K562 (cell line): ENCODE data around the gene LCN1. TPM values are rescaled to one million over a fixed set of nuclear protein-coding genes. Genes with fewer than 3 reads are reported as not detected.

ENCODE experiments used
- ARID3A ChIP-seq: IDR thresholded peaks from 2 replicates; pipeline ENCODE4 v1.6.1; 2012; ENCODE audit warnings: low read depth, low read length, improper control_type of control experiment, borderline replicate concordance
- DMBX1 ChIP-seq: fragments of 250-450 bp; sonication (Bioruptor Pico); IDR thresholded peaks from 2 replicates; pipeline ENCODE4 v1.8.0; 2022; ENCODE audit warnings: inconsistent platforms, mild to moderate bottlenecking, moderate library complexity, borderline replicate concordance
- EWSR1 ChIP-seq: fragments of 450-650 bp; IDR thresholded peaks from 2 replicates; pipeline ENCODE4 v1.6.1; 2018; ENCODE audit warnings: borderline replicate concordance, mild to moderate bottlenecking, low read depth, moderate library complexity; ENCODE audit not compliant: partially characterized antibody
- GTF2B ChIP-seq: IDR thresholded peaks from 2 replicates; pipeline ENCODE4 v1.6.1; 2011; ENCODE audit not compliant: insufficient read length; ENCODE audit errors: extremely low read depth
- ID3 ChIP-seq, 2 experiments: fragments of 250-450 bp in 1 of 2; fragments of 450-650 bp in 1 of 2; sonication (Bioruptor Pico) in 1 of 2; IDR thresholded peaks; 2 replicates each; pipeline versions ENCODE4 v1.6.1 to v1.8.0; 2016 to 2021; ENCODE audit warnings: mild to moderate bottlenecking in 2 of 2, moderate library complexity in 2 of 2, missing compliant biosample characterization in 1 of 2, missing genetic modification characterization in 1 of 2
- MEIS2 ChIP-seq: fragments of 450-650 bp; IDR thresholded peaks from 2 replicates; pipeline ENCODE4 v1.6.1; 2014; ENCODE audit warnings: mild to moderate bottlenecking; ENCODE audit not compliant: partially characterized antibody
- SIN3B ChIP-seq: fragments of 450-650 bp; IDR thresholded peaks from 2 replicates; pipeline ENCODE4 v1.6.1; 2017; ENCODE audit warnings: low read depth, mild to moderate bottlenecking, moderate library complexity
- SMAD4 ChIP-seq: fragments of 250-450 bp; sonication (Bioruptor Pico); conservative IDR thresholded peaks from 2 replicates; pipeline ENCODE4 v1.8.0; 2021; ENCODE audit warnings: inconsistent platforms, mild to moderate bottlenecking, moderate library complexity
- ZNF184 ChIP-seq: sonication (generic); formaldehyde crosslinking; IDR thresholded peaks from 2 replicates; pipeline ENCODE4 v1.5.0; 2020; ENCODE audit warnings: missing genetic modification reagents
- ZNF239 ChIP-seq: fragments of 250-450 bp; sonication (Bioruptor Pico); IDR thresholded peaks from 2 replicates; pipeline ENCODE4 v1.4.0; 2020; ENCODE audit warnings: mild to moderate bottlenecking
- ZNF584 ChIP-seq: fragments of 200-800 bp; sonication (Bioruptor generic); IDR thresholded peaks from 2 replicates; pipeline ENCODE4 v1.6.1; 2016; ENCODE audit warnings: low read depth, mild to moderate bottlenecking, missing genetic modification characterization, missing compliant biosample characterization
- polyA plus RNA-seq, 8 experiments: library from polyadenylated mRNA; depleted of rRNA in 4 of 8; stranded (reverse) in 5 of 8; unstranded in 3 of 8; fragments of >200 nt; fragmentation: Nextera tagmentation in 2 of 8; fragmentation: Illumina TruSeq in 1 of 8; extraction: Ambion mirVana in 2 of 8; extraction: Trizol in 1 of 8; gene quantifications; 2 replicates each; pipeline versions ENCODE4 v1.2.1 to v1.2.3, GENCODE V29; 2011 to 2014; ENCODE audit warnings: inconsistent platforms in 1 of 8, missing spikeins in 1 of 8
- total RNA-seq, 7 experiments: library from RNA; depleted of rRNA in 6 of 7; stranded (reverse); fragments of >200 nt in 6 of 7; fragmentation: Illumina TruSeq in 2 of 7; extraction: Trizol in 2 of 7; gene quantifications; 2 replicates each; pipeline versions ENCODE4 v1.2.1 to v1.2.3, GENCODE V29; 2011 to 2021; ENCODE audit warnings: low replicate concordance in 1 of 7
- TF ChIP-seq, protein P1 (sequence below): sonication (generic); formaldehyde crosslinking; IDR thresholded peaks from 2 replicates; pipeline ENCODE4 v1.8.1; 2023; ENCODE audit warnings: mild to moderate bottlenecking, missing genetic modification reagents
- TF ChIP-seq, protein P2 (sequence below), 2 experiments: fragments of 450-650 bp in 1 of 2; sonication (generic) in 1 of 2; formaldehyde crosslinking in 1 of 2; IDR thresholded peaks in 1 of 2; conservative IDR thresholded peaks in 1 of 2; 2 replicates each; pipeline versions ENCODE4 v1.6.1 to v1.8.1; 2016 to 2023; ENCODE audit warnings: mild to moderate bottlenecking in 2 of 2, moderate library complexity in 2 of 2, inconsistent platforms in 1 of 2, missing genetic modification reagents in 1 of 2
- TF ChIP-seq, protein P3 (sequence below): fragments of 450-650 bp; IDR thresholded peaks from 2 replicates; pipeline ENCODE4 v1.7.0; 2016; ENCODE audit warnings: borderline replicate concordance
- TF ChIP-seq, protein P4 (sequence below): fragments of 250-450 bp; sonication (Bioruptor Pico); IDR thresholded peaks from 2 replicates; pipeline ENCODE4 v1.9.0; 2021; ENCODE audit warnings: mild to moderate bottlenecking, inconsistent platforms

Gene LCN1
- total and polyA plus RNA-seq, 9 of the 15 experiments (the other 6 are each of a cell fraction or from before 2014, with no cell fraction given): not detected

DNA sequence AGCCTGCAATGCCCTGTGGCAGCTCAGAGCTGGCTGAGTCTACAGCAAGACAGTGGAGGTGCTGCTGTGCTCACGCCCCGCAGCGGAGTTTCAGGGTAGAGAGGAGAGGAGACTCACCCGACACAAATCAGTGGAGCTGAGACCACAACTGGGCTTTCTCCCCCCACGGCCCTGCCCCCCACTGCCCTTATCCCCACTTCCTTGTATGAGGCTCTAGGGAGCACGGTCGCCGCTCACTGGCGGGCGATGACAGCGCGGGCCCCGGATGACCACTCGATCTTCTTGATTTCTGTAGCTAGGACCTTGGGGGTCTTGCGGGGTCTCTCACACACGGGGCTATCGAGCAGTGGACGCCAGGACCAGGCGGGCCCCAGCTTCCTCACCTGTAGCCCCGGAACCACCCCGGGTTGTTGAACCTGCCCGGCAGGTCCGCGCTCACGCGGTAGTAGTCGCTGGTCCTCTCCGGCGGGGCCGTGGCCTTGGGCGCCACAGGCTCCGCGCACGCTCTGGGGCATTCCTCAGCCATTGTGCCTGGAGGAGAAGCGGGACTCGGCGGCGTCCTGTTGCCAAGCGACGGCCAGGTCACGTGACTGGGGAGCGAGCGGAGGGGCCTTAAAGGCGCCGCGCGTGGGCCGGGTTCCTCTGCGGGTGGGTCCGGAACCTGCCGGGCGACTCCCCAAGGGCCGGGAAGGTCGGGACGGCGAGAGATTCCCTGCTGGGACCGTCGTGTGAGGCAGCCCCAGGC is 21.7 kb upstream of the LCN1 start (continued):
- TF ChIP-seq ARID3A (no peak), DMBX1 (no peak), MEIS2 (no peak), ID3 (CRISPR knock-in tag; IDR thresholded peaks at IDR 0.05) (no peak), ID3 (tag; IDR thresholded peaks at IDR 0.05) (no peak), ZNF584 (CRISPR knock-in tag) (no peak), ZNF184 (CRISPR knock-in tag) (no peak), ZNF239 (CRISPR knock-in tag) (no peak), SMAD4 (CRISPR knock-in tag) (no peak), GTF2B (no peak), SIN3B (0 out of 2 replicates have a peak, but pooled peaks have one; percentile 10), EWSR1 (no peak)
- TF ChIP-seq, protein P1, sequence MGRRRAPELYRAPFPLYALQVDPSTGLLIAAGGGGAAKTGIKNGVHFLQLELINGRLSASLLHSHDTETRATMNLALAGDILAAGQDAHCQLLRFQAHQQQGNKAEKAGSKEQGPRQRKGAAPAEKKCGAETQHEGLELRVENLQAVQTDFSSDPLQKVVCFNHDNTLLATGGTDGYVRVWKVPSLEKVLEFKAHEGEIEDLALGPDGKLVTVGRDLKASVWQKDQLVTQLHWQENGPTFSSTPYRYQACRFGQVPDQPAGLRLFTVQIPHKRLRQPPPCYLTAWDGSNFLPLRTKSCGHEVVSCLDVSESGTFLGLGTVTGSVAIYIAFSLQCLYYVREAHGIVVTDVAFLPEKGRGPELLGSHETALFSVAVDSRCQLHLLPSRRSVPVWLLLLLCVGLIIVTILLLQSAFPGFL: no peak
- TF ChIP-seq, protein P2, sequence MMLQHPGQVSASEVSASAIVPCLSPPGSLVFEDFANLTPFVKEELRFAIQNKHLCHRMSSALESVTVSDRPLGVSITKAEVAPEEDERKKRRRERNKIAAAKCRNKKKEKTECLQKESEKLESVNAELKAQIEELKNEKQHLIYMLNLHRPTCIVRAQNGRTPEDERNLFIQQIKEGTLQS (IDR thresholded peaks at IDR 0.05): no peak
- TF ChIP-seq, protein P2 (CRISPR knock-in tag; conservative IDR thresholded peaks at IDR 0.05): no peak
- TF ChIP-seq, protein P3, sequence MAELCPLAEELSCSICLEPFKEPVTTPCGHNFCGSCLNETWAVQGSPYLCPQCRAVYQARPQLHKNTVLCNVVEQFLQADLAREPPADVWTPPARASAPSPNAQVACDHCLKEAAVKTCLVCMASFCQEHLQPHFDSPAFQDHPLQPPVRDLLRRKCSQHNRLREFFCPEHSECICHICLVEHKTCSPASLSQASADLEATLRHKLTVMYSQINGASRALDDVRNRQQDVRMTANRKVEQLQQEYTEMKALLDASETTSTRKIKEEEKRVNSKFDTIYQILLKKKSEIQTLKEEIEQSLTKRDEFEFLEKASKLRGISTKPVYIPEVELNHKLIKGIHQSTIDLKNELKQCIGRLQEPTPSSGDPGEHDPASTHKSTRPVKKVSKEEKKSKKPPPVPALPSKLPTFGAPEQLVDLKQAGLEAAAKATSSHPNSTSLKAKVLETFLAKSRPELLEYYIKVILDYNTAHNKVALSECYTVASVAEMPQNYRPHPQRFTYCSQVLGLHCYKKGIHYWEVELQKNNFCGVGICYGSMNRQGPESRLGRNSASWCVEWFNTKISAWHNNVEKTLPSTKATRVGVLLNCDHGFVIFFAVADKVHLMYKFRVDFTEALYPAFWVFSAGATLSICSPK: no peak
- TF ChIP-seq, protein P4, sequence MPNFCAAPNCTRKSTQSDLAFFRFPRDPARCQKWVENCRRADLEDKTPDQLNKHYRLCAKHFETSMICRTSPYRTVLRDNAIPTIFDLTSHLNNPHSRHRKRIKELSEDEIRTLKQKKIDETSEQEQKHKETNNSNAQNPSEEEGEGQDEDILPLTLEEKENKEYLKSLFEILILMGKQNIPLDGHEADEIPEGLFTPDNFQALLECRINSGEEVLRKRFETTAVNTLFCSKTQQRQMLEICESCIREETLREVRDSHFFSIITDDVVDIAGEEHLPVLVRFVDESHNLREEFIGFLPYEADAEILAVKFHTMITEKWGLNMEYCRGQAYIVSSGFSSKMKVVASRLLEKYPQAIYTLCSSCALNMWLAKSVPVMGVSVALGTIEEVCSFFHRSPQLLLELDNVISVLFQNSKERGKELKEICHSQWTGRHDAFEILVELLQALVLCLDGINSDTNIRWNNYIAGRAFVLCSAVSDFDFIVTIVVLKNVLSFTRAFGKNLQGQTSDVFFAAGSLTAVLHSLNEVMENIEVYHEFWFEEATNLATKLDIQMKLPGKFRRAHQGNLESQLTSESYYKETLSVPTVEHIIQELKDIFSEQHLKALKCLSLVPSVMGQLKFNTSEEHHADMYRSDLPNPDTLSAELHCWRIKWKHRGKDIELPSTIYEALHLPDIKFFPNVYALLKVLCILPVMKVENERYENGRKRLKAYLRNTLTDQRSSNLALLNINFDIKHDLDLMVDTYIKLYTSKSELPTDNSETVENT (CRISPR knock-in tag): no peak
